Stomach (tissue), 9 donors: ENCODE data around the gene ASAP2. TPM values are rescaled to one million over a fixed set of nuclear protein-coding genes. Genes with fewer than 3 reads are reported as not detected.

ENCODE experiments used
- DNase-seq, 2 donors: peaks; one replicate each; pipeline versions ENCODE4 v3.0.0 to v3.0.0-alpha.2; 2013 to 2019
- H3K27ac ChIP-seq, 5 donors: fragments of 200-600 bp in 4 of 5; sonication (generic) in 4 of 5; one replicate each; pipeline ENCODE4 v1.5.1; 2013 to 2019; ENCODE audit warnings: mild to moderate bottlenecking in 1 of 5, moderate library complexity in 1 of 5
- H3K27me3 ChIP-seq, 3 donors: fragments of 200-600 bp; sonication (generic); one replicate each; pipeline ENCODE4 v1.5.1; 2017 to 2019; ENCODE audit warnings: mixed run types in 1 of 3
- H3K36me3 ChIP-seq, 4 donors: fragments of 200-600 bp; sonication (generic); 1 replicate in 3 of 4; 2 replicates in 1 of 4; pipeline ENCODE4 v1.5.1; 2016 to 2019
- H3K4me1 ChIP-seq, 4 donors: fragments of 200-600 bp; sonication (generic); one replicate each; pipeline ENCODE4 v1.5.1; 2016 to 2019
- H3K4me3 ChIP-seq, 4 donors: fragments of 200-600 bp; sonication (generic) in 3 of 4; one replicate each; pipeline ENCODE4 v1.5.1; 2016 to 2019; ENCODE audit warnings: mild to moderate bottlenecking in 1 of 4
- H3K9me3 ChIP-seq, 4 donors: fragments of 200-600 bp; sonication (generic); one replicate each; pipeline ENCODE4 v1.5.1; 2016 to 2019
- EP300 ChIP-seq: sonication (generic); formaldehyde crosslinking; IDR thresholded peaks from one replicate; pipeline ENCODE4 v1.6.1; 2017; ENCODE audit warnings: antibody characterized with exemption
- POLR2A ChIP-seq, 4 donors: fragments of 450-650 bp; IDR thresholded peaks; one replicate each; pipeline ENCODE4 v1.6.1; 2016; ENCODE audit warnings: antibody characterized with exemption in 4 of 4, control low read depth in 2 of 4, mild to moderate bottlenecking in 1 of 4, moderate library complexity in 1 of 4
- POLR2AphosphoS5 ChIP-seq, 3 donors: sonication (generic); formaldehyde crosslinking; IDR thresholded peaks; one replicate each; pipeline ENCODE4 v1.6.1; 2016; ENCODE audit warnings: antibody characterized with exemption in 3 of 3
- WGBS, 5 donors: extraction: QIAGEN DNeasy Blood & Tissue Kit in 3 of 5; methylation state at CpG; one replicate each; pipeline versions ENCODE4 v1.1.5 to v1.1.7; 2013 to 2018; 5-methylcytosine and 5-hydroxymethylcytosine counted together
- intact Hi-C: fragments of 100-400 bp; cut with DNase I; formaldehyde crosslinking; loops from one replicate; pipeline ENCODE4 v1.15.1; 2023; ENCODE audit warnings: low total_unique reads
- polyA plus RNA-seq, 3 donors: library from polyadenylated mRNA; stranded (reverse); fragments of 200-250 nt; gene quantifications; one replicate each; pipeline ENCODE4 v1.2.3, GENCODE V29; 2013
- total RNA-seq, 5 donors: library from RNA; depleted of rRNA; stranded (reverse); fragments of >200 nt; gene quantifications; one replicate each; pipeline versions ENCODE4 v1.1.0 to v1.2.3, GENCODE V29; 2014 to 2016
- TF ChIP-seq, protein P1 (sequence below), 7 experiments: fragments of 450-650 bp in 4 of 7; fragments of 200-600 bp in 3 of 7; sonication (generic) in 3 of 7; IDR thresholded peaks; one replicate each; pipeline ENCODE4 v1.5.1; 2016 to 2019; ENCODE audit warnings: antibody characterized with exemption in 7 of 7, control low read depth in 2 of 7, mild to moderate bottlenecking in 1 of 7
- donor health status: healthy with polysubstance abuse.
- donor health status: Bipolar disorder and iron deficiency.
- donor health status: healthy.

The ASAP2 gene
- total and polyA plus RNA-seq, 8 donors, result 9.7 to 55.4 (median 33.7) TPM

DNA sequence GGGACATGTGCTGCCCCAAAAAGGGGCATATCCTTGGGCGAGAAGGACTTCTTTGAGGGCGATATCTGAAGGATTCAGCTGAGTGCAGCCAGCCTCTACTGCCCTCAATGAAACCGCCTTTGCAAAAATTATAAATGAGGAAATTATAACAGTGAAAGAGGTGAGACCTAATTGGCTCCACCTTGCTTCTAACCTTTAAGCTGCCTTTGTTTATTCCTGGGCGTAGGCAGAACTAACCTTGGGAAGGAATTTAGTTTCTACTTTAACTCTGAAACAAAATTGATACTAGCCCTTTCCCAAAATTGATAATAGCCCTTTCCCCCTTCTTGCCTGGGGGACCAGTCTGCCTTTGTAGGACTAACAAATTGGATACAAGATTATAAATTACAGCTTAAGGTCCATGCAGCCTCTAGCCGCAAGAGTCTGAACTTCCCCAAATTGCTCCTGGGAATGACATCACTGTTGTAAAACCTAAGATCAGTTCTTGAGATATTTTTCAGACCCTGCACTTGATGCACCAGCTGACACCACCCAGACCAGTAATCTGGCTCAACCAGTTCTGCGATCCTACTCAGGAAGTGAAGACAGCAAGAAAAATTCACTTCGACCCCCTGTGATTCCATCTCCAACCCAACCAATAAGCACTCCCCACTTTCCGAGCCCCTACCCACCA, 36.0 kb upstream of the ASAP2 start:
- Histone ChIP-seq H3K36me3 (no peaks in the 10 kb centered on the region), H3K4me3 (no peak overlapping the region), H3K9me3 (no peaks in the 10 kb centered on the region), H3K4me1 (peaks cover 4 to 58% (median 32%) of the 10 kb centered on the region in 4 donors), H3K27ac (peak overlapping the region; percentile 2 to 56 (median 35)), H3K27me3 (no peaks in the 10 kb centered on the region)
- 37 to 63% (median 48%) methylated on average over 8 of the region's 8 CpGs for WGBS, 5 donors
- DNase-seq, result peak in 1 of 2 donors; percentile 77
- intact Hi-C loops, result no loop called here
- TF ChIP-seq, protein P1, sequence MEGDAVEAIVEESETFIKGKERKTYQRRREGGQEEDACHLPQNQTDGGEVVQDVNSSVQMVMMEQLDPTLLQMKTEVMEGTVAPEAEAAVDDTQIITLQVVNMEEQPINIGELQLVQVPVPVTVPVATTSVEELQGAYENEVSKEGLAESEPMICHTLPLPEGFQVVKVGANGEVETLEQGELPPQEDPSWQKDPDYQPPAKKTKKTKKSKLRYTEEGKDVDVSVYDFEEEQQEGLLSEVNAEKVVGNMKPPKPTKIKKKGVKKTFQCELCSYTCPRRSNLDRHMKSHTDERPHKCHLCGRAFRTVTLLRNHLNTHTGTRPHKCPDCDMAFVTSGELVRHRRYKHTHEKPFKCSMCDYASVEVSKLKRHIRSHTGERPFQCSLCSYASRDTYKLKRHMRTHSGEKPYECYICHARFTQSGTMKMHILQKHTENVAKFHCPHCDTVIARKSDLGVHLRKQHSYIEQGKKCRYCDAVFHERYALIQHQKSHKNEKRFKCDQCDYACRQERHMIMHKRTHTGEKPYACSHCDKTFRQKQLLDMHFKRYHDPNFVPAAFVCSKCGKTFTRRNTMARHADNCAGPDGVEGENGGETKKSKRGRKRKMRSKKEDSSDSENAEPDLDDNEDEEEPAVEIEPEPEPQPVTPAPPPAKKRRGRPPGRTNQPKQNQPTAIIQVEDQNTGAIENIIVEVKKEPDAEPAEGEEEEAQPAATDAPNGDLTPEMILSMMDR (IDR thresholded peaks at IDR 0.05), result no peak
- no peak for TF ChIP-seq POLR2A (IDR thresholded peaks at IDR 0.05)
- TF ChIP-seq EP300, result no peak
- TF ChIP-seq POLR2AphosphoS5 (IDR thresholded peaks at IDR 0.05), result no peak

- Histone ChIP-seq H3K27ac (peak overlapping the region in 4 of 5 donors; percentile 29 to 91 (median 44)), H3K4me1 (peaks cover 17 to 64% (median 40%) of the 10 kb centered on the region in 4 donors), H3K36me3 (no peaks in the 10 kb centered on the region), H3K4me3 (no peak overlapping the region), H3K9me3 (no peaks in the 10 kb centered on the region), H3K27me3 (no peaks in the 10 kb centered on the region)
- DNase-seq, result peak in 1 of 2 donors; percentile 30
- WGBS, 5 donors, result 65 to 73% (median 67%) methylated on average over 10 of the region's 10 CpGs
- TF ChIP-seq POLR2AphosphoS5 (IDR thresholded peaks at IDR 0.05) (no peak), POLR2A (IDR thresholded peaks at IDR 0.05) (no peak), EP300 (no peak)
- TF ChIP-seq, protein P1 (IDR thresholded peaks at IDR 0.05), result no peak
- intact Hi-C loops, result no loop called here
Observed at GRCh38 chr2:9174771-9175437, 31.7 kb upstream of the ASAP2 start.

DNA sequence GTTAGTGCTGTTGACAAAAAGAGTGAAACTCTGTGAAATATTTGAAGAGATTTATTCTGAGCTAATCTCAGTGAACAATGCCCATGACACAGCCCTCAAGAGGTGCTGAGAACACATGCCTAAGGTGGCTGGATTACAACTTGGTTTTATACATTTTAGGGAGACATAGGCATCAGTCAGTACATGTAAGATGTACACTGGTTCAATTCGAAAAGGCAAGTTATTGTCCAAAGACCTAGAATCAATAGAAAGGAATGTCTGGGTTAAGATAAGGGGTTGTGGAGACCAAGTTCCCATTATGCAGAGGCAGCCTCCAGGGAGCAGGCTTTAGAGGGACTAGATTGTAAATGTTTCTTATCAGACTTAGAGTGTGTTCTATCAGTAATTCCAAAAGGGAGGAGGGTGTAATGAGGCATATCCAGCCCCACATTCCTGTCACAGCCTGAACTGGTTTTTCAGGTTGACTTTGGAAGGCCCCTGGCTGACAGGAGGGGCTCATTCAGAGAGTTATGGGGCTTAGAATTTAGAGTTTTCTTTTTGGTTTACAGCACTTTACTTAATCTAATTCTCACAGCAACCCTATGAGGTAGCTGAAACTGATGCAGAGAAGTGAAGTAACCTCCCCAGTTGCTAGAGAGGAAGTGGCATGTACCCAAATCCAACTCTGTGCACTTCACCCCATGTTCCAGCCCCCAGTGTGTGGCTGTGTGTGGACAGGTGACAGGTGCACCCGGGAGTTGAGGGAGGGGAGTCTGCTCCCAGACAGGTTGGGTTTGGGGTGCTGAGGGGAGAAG, 28.3 kb upstream of the ASAP2 start:
- peak overlapping the region; percentile 84 to 92 (median 89) for H3K27ac ChIP-seq
- H3K9me3 ChIP-seq, result no peaks in the 10 kb centered on the region
- peaks cover 25 to 63% (median 38%) of the 10 kb centered on the region in 4 donors for H3K4me1 ChIP-seq
- TF ChIP-seq POLR2AphosphoS5 (IDR thresholded peaks at IDR 0.05) (peak in 2 of 3 donors; percentile 67 to 68), POLR2A (IDR thresholded peaks at IDR 0.05) (no peak)
- WGBS, 5 donors, result 18 to 52% (median 32%) methylated on average over 2 of the region's 2 CpGs
- no peaks in the 10 kb centered on the region for H3K36me3 ChIP-seq
- H3K4me3 ChIP-seq, result no peak overlapping the region
- intact Hi-C loops, result no loop called here
- no peaks in the 10 kb centered on the region for H3K27me3 ChIP-seq
- DNase-seq, result peak; percentile 67 to 87

- DNase-seq, result peak; percentile 75 to 89
- Histone ChIP-seq H3K4me1 (peaks cover 25 to 69% (median 38%) of the 10 kb centered on the region in 4 donors), H3K27ac (peak overlapping the region; percentile 84 to 92 (median 89)), H3K27me3 (no peaks in the 10 kb centered on the region), H3K4me3 (peak overlapping the region in 1 of 4 donors; percentile 11), H3K36me3 (no peaks in the 10 kb centered on the region), H3K9me3 (no peaks in the 10 kb centered on the region)
- TF ChIP-seq POLR2A (IDR thresholded peaks at IDR 0.05) (no peak), POLR2AphosphoS5 (IDR thresholded peaks at IDR 0.05) (peak; percentile 21 to 63 (median 33))
- WGBS, 5 donors, result 22 to 36% (median 25%) methylated on average over 13 of the region's 13 CpGs
- intact Hi-C loops, result no loop called here
Observed at GRCh38 chr2:9178904-9179571, 27.6 kb upstream of the ASAP2 start.
